ENCODE data around the gene TTC7B. TPM values are rescaled to one million over a fixed set of nuclear protein-coding genes. Genes with fewer than 3 reads are reported as not detected.

The TTC7B gene
- total and polyA plus RNA-seq, 9 of the 15 experiments (the other 6 are each of a cell fraction or from before 2014, with no cell fraction given): 2.2 to 77.2 (median 36.7) TPM

GRCh38 chr14:90593254-90594040 lies 222.8 kb downstream of the TTC7B start:
- no peak for ATAC-seq

GRCh38 chr14:90592655-90593054 lies 223.6 kb downstream of the TTC7B start:
- Histone ChIP-seq H3K27me3 (ENCODE audit: control insufficient read depth in 2 of 2, insufficient read depth in 2 of 2, low read length in 2 of 2) (no peaks in the 10 kb centered on the region), H3K9me1 (ENCODE audit: control insufficient read depth, insufficient read depth, low read length) (no peaks in the 10 kb centered on the region), H3K4me2 (ENCODE audit: insufficient read depth, low read length) (no peak overlapping the region), H3K9me3 (replicated peaks; ENCODE audit: control insufficient read depth, insufficient read depth, low read depth, low read length) (no peaks in the 10 kb centered on the region), H3K79me2 (ENCODE audit: control insufficient read depth, insufficient read depth, low read length) (no peaks in the 10 kb centered on the region), H3K9ac (ENCODE audit: insufficient read depth in 1 of 2, low read depth in 2 of 2, low read length in 2 of 2) (no peak overlapping the region), H4K20me1 (replicated peaks; ENCODE audit: control insufficient read depth, insufficient read depth, low read length) (no peaks in the 10 kb centered on the region), H3K36me3 (ENCODE audit: control insufficient read depth, insufficient read depth, low read length) (0 out of 3 replicates have a peak, but pooled peaks cover 2% of the 10 kb centered on the region), H2AFZ (ENCODE audit: low read depth, low read length) (no peak overlapping the region), H3K4me3 (no peak overlapping the region), H3K27ac (ENCODE audit: extremely low read depth, low read depth, low read length) (no peak overlapping the region), H3K4me1 (replicated peaks in 1 of 2; ENCODE audit: control insufficient read depth in 2 of 2, insufficient read depth in 2 of 2, low read length in 2 of 2) (no peaks in the 10 kb centered on the region; a peak in 1 of 5 replicates)
- 94% methylated on average over 2 of the region's 3 CpGs for WGBS (ENCODE audit: insufficient coverage, low coverage, missing lambda C conversion rate)
- no peak for ATAC-seq
- FAIRE-seq: no peak
- DNase-seq (ENCODE audit: extremely low read depth in 1 of 4, low spot score in 3 of 4): no peak
- ChIA-PET CTCF (ENCODE audit: low intra/inter-chr PET ratio) (no interaction called here), POLR2A (interaction anchor here (0.7 kb wide), 1 partner anchor 90 kb away, joined by 3 read pairs; no protein-coding TSS in a partner anchor)
- no TSS peak for BruUV-seq (replicated peaks)
- in situ Hi-C loops (cut with MboI) (no loop called here), intact Hi-C loops (cut with micrococcal nuclease) (no loop called here)
- TF ChIP-seq GTF2F1 (IDR thresholded peaks at IDR 0.05; ENCODE audit: low read depth, low read length): no peak
- TF ChIP-seq FOXK2 (conservative IDR thresholded peaks at IDR 0.05 in 1 of 2, IDR thresholded peaks at IDR 0.05 in 1 of 2; ENCODE audit: low read depth in 2 of 2): no peak
- TF ChIP-seq ZBTB26 (CRISPR knock-in tag; IDR thresholded peaks at IDR 0.05): no peak
- TF ChIP-seq ZNF431 (CRISPR knock-in tag; IDR thresholded peaks at IDR 0.05): no peak
- no peak for TF ChIP-seq ZNF175 (CRISPR knock-in tag; IDR thresholded peaks at IDR 0.05; ENCODE audit: low read depth)
- TF ChIP-seq MAX (CRISPR knock-in tag; IDR thresholded peaks at IDR 0.05): no peak
- no peak for TF ChIP-seq TOE1 (IDR thresholded peaks at IDR 0.05; ENCODE audit: borderline replicate concordance)
- TF ChIP-seq TOE1 (CRISPR knock-in tag; IDR thresholded peaks at IDR 0.05; ENCODE audit: borderline replicate concordance, low read depth): no peak
- TF ChIP-seq CTCFL (IDR thresholded peaks at IDR 0.05; ENCODE audit: borderline replicate concordance, insufficient read depth, low read depth, low read length, poor library complexity, severe bottlenecking): no peak

More at GRCh38 chr14:90593254-90594040, 222.8 kb downstream of the TTC7B start:
- 89% methylated on average over 22 of the region's 25 CpGs for WGBS (ENCODE audit: insufficient coverage, low coverage, missing lambda C conversion rate)
- DNase-seq (ENCODE audit: extremely low read depth in 1 of 4, low spot score in 3 of 4) (no peak), FAIRE-seq (no peak)
- no peaks in the 10 kb centered on the region for H3K9me1 ChIP-seq (ENCODE audit: control insufficient read depth, insufficient read depth, low read length)
- CTCF ChIA-PET (ENCODE audit: low intra/inter-chr PET ratio): no interaction called here
- no TSS peak for BruUV-seq (replicated peaks)
- 0 out of 3 replicates have a peak, but pooled peaks cover 2% of the 10 kb centered on the region for H3K36me3 ChIP-seq (ENCODE audit: control insufficient read depth, insufficient read depth, low read length)
- intact Hi-C loops (cut with micrococcal nuclease) (no loop called here), in situ Hi-C loops (cut with MboI) (no loop called here)
- POLR2A ChIA-PET: interaction anchor here (0.7 kb wide), 1 partner anchor 90 kb away, joined by 3 read pairs; no protein-coding TSS in a partner anchor
- TF ChIP-seq POLR2G (IDR thresholded peaks at IDR 0.05; ENCODE audit: low read depth, low read length) (0 out of 2 replicates have a peak, but pooled peaks have one; percentile 14), DMBX1 (CRISPR knock-in tag; IDR thresholded peaks at IDR 0.05; ENCODE audit: borderline replicate concordance) (no peak)
- no peak overlapping the region for H2AFZ ChIP-seq (ENCODE audit: low read depth, low read length)
- no peaks in the 10 kb centered on the region for H3K79me2 ChIP-seq (ENCODE audit: control insufficient read depth, insufficient read depth, low read length)
- no peak overlapping the region for H3K4me3 ChIP-seq
- no peak overlapping the region for H3K4me2 ChIP-seq (ENCODE audit: insufficient read depth, low read length)
- no peaks in the 10 kb centered on the region for H3K27me3 ChIP-seq (ENCODE audit: control insufficient read depth in 2 of 2, insufficient read depth in 2 of 2, low read length in 2 of 2)
- no peak overlapping the region for H3K27ac ChIP-seq (ENCODE audit: extremely low read depth, low read depth, low read length)
- no peak overlapping the region for H3K9ac ChIP-seq (ENCODE audit: insufficient read depth in 1 of 2, low read depth in 2 of 2, low read length in 2 of 2)
- H3K4me1 ChIP-seq (replicated peaks in 1 of 2; ENCODE audit: control insufficient read depth in 2 of 2, insufficient read depth in 2 of 2, low read length in 2 of 2): no peaks in the 10 kb centered on the region; a peak in 1 of 5 replicates
- no peaks in the 10 kb centered on the region for H4K20me1 ChIP-seq (replicated peaks; ENCODE audit: control insufficient read depth, insufficient read depth, low read length)
- H3K9me3 ChIP-seq (replicated peaks; ENCODE audit: control insufficient read depth, insufficient read depth, low read depth, low read length): no peaks in the 10 kb centered on the region

All from K562 (cell line).